Sigmoid colon (tissue), 4 donors: ENCODE results near the gene ECHS1.

ENCODE experiments used
- CTCF ChIP-seq, 4 experiments: fragments of 450-650 bp in 3 of 4; fragments of 200-600 bp in 1 of 4; IDR thresholded peaks; one replicate each; pipeline ENCODE4 v1.5.1; 2016 to 2019; ENCODE audit warnings: antibody characterized with exemption in 4 of 4, mild to moderate bottlenecking in 3 of 4, moderate library complexity in 2 of 4
- EP300 ChIP-seq, 4 donors: sonication (generic); formaldehyde crosslinking; IDR thresholded peaks; one replicate each; pipeline ENCODE4 v1.6.1; 2017; ENCODE audit warnings: antibody characterized with exemption in 4 of 4

GRCh38 chr10:133378251-133379096 is 5.3 kb upstream of the ECHS1 start:
- TF ChIP-seq CTCF (IDR thresholded peaks at IDR 0.05), result no peak
- TF ChIP-seq EP300 (IDR thresholded peaks at IDR 0.05), result no peak
